D721Med (cell line): ENCODE data around the gene TCF7L1.

Experiments
- DNase-seq: peaks from one replicate; pipeline ENCODE4 v3.0.0; 2011; ENCODE audit warnings: low spot score; ENCODE audit not compliant: insufficient read length
- FAIRE-seq: peaks from 2 replicates; lab custom pipeline; 2011; peaks lifted over from hg19 to GRCh38; lab: Jason Lieb, UNC
- TF ChIP-seq, protein P1 (sequence below): IDR thresholded peaks from 2 replicates; pipeline ENCODE4 v1.5.1; 2012; ENCODE audit warnings: mild to moderate bottlenecking, control low read depth; ENCODE audit not compliant: insufficient read depth; ENCODE audit errors: missing control alignments

Gene TCF7L1

DNA sequence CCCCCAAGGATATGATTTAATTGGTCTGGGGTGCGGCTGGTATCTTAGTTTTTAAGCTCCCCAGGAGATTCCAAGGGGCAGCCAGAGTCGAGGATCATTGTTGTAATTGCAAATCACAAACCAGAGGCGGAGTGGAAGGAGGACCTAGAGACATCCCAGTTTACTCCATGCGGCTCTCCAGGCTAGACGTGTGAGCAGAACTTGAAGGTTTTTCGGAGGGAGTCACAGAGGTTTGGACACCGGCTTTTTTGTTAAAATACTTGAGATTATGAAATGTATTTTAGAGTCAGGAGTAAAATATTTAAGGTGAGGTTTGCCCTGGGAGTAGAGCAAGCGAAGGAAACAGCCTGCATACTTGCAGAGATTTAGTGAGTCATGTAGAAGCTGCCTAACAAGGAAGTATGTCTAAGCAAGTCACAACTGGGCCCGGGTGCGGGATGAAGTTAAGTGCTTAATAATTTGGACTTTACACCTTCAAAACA, 155.1 kb downstream of the TCF7L1 start:
- TF ChIP-seq, protein P1, sequence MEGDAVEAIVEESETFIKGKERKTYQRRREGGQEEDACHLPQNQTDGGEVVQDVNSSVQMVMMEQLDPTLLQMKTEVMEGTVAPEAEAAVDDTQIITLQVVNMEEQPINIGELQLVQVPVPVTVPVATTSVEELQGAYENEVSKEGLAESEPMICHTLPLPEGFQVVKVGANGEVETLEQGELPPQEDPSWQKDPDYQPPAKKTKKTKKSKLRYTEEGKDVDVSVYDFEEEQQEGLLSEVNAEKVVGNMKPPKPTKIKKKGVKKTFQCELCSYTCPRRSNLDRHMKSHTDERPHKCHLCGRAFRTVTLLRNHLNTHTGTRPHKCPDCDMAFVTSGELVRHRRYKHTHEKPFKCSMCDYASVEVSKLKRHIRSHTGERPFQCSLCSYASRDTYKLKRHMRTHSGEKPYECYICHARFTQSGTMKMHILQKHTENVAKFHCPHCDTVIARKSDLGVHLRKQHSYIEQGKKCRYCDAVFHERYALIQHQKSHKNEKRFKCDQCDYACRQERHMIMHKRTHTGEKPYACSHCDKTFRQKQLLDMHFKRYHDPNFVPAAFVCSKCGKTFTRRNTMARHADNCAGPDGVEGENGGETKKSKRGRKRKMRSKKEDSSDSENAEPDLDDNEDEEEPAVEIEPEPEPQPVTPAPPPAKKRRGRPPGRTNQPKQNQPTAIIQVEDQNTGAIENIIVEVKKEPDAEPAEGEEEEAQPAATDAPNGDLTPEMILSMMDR = no peak
- FAIRE-seq = no peak
- DNase-seq = peak; percentile 53

DNA sequence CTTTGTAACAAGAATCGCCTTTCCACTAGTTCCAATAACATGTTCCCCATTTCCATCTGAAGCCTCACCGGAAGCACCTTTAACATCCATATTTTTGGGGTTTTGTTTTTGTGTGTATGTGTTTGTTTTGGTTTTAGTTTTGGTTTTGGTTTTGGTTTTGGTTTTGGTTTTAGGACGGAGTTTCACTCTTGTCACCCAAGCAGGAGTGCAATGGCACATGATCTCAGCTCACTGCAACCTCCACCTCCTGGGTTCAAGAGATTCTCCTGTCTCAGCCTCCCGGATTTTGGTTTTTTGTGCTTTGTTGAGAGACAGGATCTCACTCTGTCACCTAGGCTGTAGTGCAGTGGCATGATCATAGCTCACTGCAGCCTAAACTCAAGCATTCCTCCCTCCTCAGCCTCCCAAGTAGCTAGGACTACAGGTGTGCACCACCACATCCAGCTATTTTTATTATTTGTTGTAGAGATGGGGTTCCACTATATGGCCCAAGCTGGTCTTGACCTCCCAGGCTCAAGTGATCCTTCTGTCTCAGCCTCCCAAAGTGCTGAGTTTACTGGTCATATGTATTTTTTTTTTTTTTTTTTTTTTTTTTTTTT, 158.3 kb downstream of the TCF7L1 start:
- FAIRE-seq (no peak), DNase-seq (no peak)
- TF ChIP-seq, protein P1 = no peak

DNA sequence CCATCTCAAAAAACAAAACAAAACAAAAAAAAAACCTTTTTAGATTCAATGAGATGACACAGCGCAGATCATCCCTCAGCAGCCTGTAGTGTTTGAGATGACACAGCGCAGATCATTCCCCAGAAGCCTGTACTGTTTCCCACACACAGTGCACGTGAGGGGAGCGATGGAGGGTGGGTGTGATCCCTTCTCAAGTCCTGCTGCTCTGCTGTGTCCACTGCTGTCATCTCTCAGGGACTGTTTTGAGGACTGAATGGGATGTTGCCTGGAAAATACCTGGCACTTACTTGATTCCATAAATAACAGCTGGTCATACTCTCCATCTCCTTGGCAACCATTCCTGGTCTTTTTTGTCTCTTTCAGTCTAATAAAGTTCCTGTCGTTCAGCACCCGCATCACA, 168.9 kb downstream of the TCF7L1 start:
- DNase-seq = no peak
- TF ChIP-seq, protein P1 = no peak
- FAIRE-seq = no peak

DNA sequence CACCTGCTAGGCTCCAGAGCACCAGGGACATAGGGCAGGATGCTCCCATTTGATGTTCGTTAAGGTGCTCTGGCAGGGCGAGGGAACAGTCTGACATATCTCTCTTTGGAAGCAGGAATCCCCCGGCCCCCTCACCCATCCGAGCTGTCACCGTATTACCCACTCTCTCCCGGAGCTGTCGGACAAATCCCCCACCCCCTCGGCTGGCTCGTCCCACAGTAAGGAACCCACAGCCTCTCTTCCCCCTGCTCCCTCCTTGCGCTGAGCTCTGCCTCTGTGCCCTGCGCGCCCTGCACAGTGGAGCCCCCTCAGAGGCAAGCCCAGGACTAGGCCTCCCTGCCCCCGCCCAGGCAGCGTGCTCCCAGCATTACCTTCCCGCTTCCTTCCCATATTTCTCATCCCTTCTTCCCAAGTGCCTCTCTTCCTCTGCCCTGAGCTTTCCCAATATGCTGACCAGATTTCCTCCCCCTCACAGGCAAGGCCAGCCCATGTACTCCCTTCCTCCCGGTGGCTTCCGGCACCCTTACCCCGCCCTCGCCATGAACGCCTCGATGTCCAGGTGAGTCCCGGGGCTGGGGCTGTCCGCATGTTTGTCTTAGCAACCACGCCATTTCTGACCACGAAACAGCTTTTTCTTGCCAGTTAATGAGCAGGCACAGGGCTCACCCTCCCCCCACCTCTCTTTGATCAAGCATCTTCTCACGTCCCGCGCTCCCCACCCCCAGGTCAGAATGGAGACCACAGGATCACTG, 170.8 kb downstream of the TCF7L1 start:
- DNase-seq = no peak
- TF ChIP-seq, protein P1 = no peak
- FAIRE-seq = no peak

DNA sequence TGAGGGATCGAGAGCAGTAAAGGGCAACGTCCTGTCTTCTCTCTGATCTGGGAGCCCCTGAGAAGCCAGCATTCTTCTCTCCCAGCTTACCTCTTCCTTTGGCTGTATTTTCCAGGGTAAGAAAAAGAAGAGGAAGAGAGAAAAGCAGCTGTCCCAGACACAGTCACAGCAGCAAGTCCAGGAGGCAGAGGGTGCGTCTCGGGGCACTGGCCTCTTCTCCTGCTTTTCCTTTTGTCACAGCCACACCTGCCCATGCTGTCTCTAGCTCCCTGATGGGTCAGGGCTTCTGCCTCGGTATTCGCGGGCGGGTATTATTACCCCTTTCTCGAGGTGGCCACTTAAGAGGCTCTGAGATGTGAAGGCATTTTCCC, 174.3 kb downstream of the TCF7L1 start:
- FAIRE-seq (no peak), DNase-seq (no peak)
- TF ChIP-seq, protein P1 = no peak

DNA sequence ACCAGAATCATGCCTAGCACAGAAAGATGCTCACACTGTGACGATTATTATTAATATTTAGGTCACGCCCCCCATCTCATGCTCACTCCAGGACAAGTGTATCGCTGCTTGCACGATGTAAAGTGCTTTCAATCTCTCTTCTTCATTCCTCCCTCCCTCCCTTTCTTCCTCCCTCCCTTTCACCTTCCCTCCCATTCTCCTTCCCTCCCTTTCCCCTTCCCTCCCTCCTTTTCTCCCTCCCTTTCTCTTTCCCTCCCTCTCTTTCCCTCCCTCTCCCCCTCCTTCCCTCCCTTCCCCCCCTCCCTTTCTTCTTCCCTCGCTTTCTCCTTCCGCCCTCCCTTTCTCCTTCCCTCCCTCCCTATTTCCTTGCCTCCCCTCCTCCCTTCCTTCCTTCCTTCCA, 175.0 kb downstream of the TCF7L1 start:
- FAIRE-seq (no peak), DNase-seq (no peak)

More for the DNA sequence above, 175.0 kb downstream of the TCF7L1 start:
- TF ChIP-seq, protein P1 = no peak
